A673 (cell line): Measurements from ENCODE around the gene GLMP. TPM values are rescaled to one million over a fixed set of nuclear protein-coding genes. Genes with fewer than 3 reads are reported as not detected.

Experiments
- BruUV-seq: library from RNA; stranded (reverse); fragments of 400-500 nt; replicated peaks from 2 replicates; lab custom pipeline; 2021; lab: Mats Ljungman, UMichigan
- CTCF ChIA-PET: fragments of 300-600 bp; sonication (Branson Sonifier 250); formaldehyde crosslinking; loops from one replicate; lab custom pipeline; 2022; ENCODE audit warnings: antibody characterized with exemption; lab: Charles Lee
- POLR2A ChIA-PET: fragments of 300-600 bp; sonication (Branson Sonifier 250); formaldehyde crosslinking; loops from one replicate; lab custom pipeline; 2022; ENCODE audit warnings: antibody characterized with exemption; ENCODE audit not compliant: low non-redundant PET; lab: Charles Lee
- DNase-seq: peaks from one replicate; pipeline ENCODE4 v3.0.0-alpha.2; 2015; ENCODE audit warnings: low spot score
- H3K27ac ChIP-seq: fragments of 200-600 bp; sonication (generic); 2 replicates; pipeline ENCODE4 v1.5.1; 2016; ENCODE audit warnings: mixed run types, low read depth, mild to moderate bottlenecking, mixed read lengths, antibody characterized with exemption, low read length; ENCODE audit not compliant: poor library complexity, severe bottlenecking
- H3K27me3 ChIP-seq: fragments of 200-600 bp; sonication (generic); replicated peaks from 2 replicates; pipeline ENCODE4 v1.6.1; 2017; ENCODE audit warnings: mixed run types, low read depth, mild to moderate bottlenecking, mixed read lengths, antibody characterized with exemption, low read length; ENCODE audit not compliant: insufficient read depth, poor library complexity
- H3K36me3 ChIP-seq: fragments of 200-600 bp; sonication (generic); 2 replicates; pipeline ENCODE4 v1.6.1; 2016; ENCODE audit warnings: mixed run types, mild to moderate bottlenecking, mixed read lengths, antibody characterized with exemption, low read length; ENCODE audit not compliant: insufficient read depth, poor library complexity, severe bottlenecking
- H3K4me1 ChIP-seq: fragments of 200-600 bp; sonication (generic); 2 replicates; pipeline ENCODE4 v1.6.1; 2017; ENCODE audit warnings: mixed run types, mild to moderate bottlenecking, mixed read lengths, antibody characterized with exemption, low read length; ENCODE audit not compliant: insufficient read depth, poor library complexity, severe bottlenecking
- H3K4me3 ChIP-seq: fragments of 200-600 bp; sonication (generic); 2 replicates; pipeline ENCODE4 v1.5.1; 2016; ENCODE audit warnings: low read depth, mixed run types, mild to moderate bottlenecking, mixed read lengths, low read length; ENCODE audit not compliant: poor library complexity, severe bottlenecking
- H3K9me3 ChIP-seq: fragments of 200-600 bp; sonication (generic); 2 replicates; pipeline ENCODE4 v1.6.1; 2016; ENCODE audit warnings: mixed run types, low read depth, mild to moderate bottlenecking, mixed read lengths, antibody characterized with exemption, low read length; ENCODE audit not compliant: poor library complexity, severe bottlenecking
- CTCF ChIP-seq: fragments of 300-800, 200-600 bp; sonication (generic); conservative IDR thresholded peaks from 2 replicates; pipeline ENCODE4 v1.5.1; 2017; ENCODE audit warnings: low read depth, mild to moderate bottlenecking, antibody characterized with exemption, low read length, moderate library complexity, mixed read lengths
- EZH2 ChIP-seq: fragments of 200-600 bp; sonication (generic); IDR thresholded peaks from 2 replicates; pipeline ENCODE4 v1.6.1; 2017; ENCODE audit warnings: borderline replicate concordance, low read depth, mild to moderate bottlenecking, mixed read lengths, antibody characterized with exemption, low read length; ENCODE audit not compliant: poor library complexity, severe bottlenecking
- intact Hi-C: fragments of 100-400 bp; cut with micrococcal nuclease; formaldehyde crosslinking; loops from one replicate; pipeline ENCODE4 v1.10.0; 2022; ENCODE audit not compliant: unreplicated experiment
- total RNA-seq: library from RNA; stranded (reverse); gene quantifications from 2 replicates; pipeline ENCODE4 v1.2.3, GENCODE V29; 2021

GLMP gene
- total RNA-seq, 1 experiment from 2014 or later: 30.3 TPM

- no peaks in the 10 kb centered on the region for H3K27me3 ChIP-seq
- BruUV-seq: no TSS peak
- H3K4me3 ChIP-seq: no peak overlapping the region
- POLR2A ChIA-PET: no interaction called here
- intact Hi-C loops: no loop called here
- CTCF ChIA-PET: no interaction called here
- peaks cover 48% of the 10 kb centered on the region for H3K36me3 ChIP-seq
- no peak for DNase-seq
- no peaks in the 10 kb centered on the region for H3K4me1 ChIP-seq
- H3K9me3 ChIP-seq: no peaks in the 10 kb centered on the region
- TF ChIP-seq EZH2 (no peak), CTCF (no peak)
- no peak overlapping the region for H3K27ac ChIP-seq
These were observed 9.7 kb upstream of the GLMP start for GRCh38 chr1:156305215-156305614.

GRCh38 chr1:156303241-156303640 is 7.8 kb upstream of the GLMP start:
- no peaks in the 10 kb centered on the region for H3K4me1 ChIP-seq
- no TSS peak for BruUV-seq
- H3K4me3 ChIP-seq: no peak overlapping the region
- no peaks in the 10 kb centered on the region for H3K27me3 ChIP-seq
- H3K36me3 ChIP-seq: peaks cover 29% of the 10 kb centered on the region
- intact Hi-C loops: no loop called here
- POLR2A ChIA-PET: interaction anchor here (0.7 kb wide), 1 partner anchor 24 kb away, joined by 3 read pairs; no protein-coding TSS in a partner anchor
- TF ChIP-seq EZH2: no peak
- no peak for TF ChIP-seq CTCF
- H3K9me3 ChIP-seq: no peaks in the 10 kb centered on the region
- CTCF ChIA-PET: no interaction called here
- no peak for DNase-seq
- H3K27ac ChIP-seq: no peak overlapping the region

- BruUV-seq: no TSS peak
- TF ChIP-seq EZH2 (no peak), CTCF (no peak)
- ChIA-PET CTCF (no interaction called here), POLR2A (no interaction called here)
- H3K4me3 ChIP-seq: no peak within 1 kb of the TSS
- intact Hi-C loops: no loop called here
- H3K4me1 ChIP-seq: no peaks in the 10 kb centered on the region
- no peak within 1 kb of the TSS for H3K27ac ChIP-seq
- no peaks in the 10 kb centered on the region for H3K27me3 ChIP-seq
- no peaks in the 10 kb centered on the region for H3K9me3 ChIP-seq
- no peak for DNase-seq
- peaks cover under 1% of the 10 kb centered on the region for H3K36me3 ChIP-seq
These were observed 3.4 kb upstream of the GLMP start, which contains the start of gene VHLL for GRCh38 chr1:156298852-156299357. TSS of gene VHLL (minus strand) at chr1:156299307. CDS start at chr1:156299189, 118 bp downstream.
